H9 (cell line): Measurements from ENCODE around the gene VSIG10L. TPM values are rescaled to one million over a fixed set of nuclear protein-coding genes. Genes with fewer than 3 reads are reported as not detected.

Experiments
- DNase-seq: peaks from one replicate; pipeline ENCODE4 v3.0.0-alpha.2; 2017
- H2AFZ ChIP-seq: one replicate; pipeline ENCODE4 v1.6.1; 2013; ENCODE audit warnings: mild to moderate bottlenecking, low read length, control low read depth, moderate library complexity
- H2AK5ac ChIP-seq: 2 replicates; pipeline ENCODE4 v1.6.1; 2013; ENCODE audit warnings: low read length, control low read depth, mixed read lengths; ENCODE audit not compliant: insufficient read length
- H2BK120ac ChIP-seq: one replicate; pipeline ENCODE4 v1.6.1; 2013; ENCODE audit warnings: low read depth, mild to moderate bottlenecking, low read length, control low read depth, inconsistent platforms; ENCODE audit not compliant: poor library complexity, severe bottlenecking
- H2BK12ac ChIP-seq: 2 replicates; pipeline ENCODE4 v1.6.1; 2013; ENCODE audit warnings: low read length, control low read depth, mixed read lengths, low read depth; ENCODE audit not compliant: insufficient read length
- H2BK15ac ChIP-seq: 2 replicates; pipeline ENCODE4 v1.6.1; 2013; ENCODE audit warnings: low read depth, low read length, control low read depth
- H2BK20ac ChIP-seq: one replicate; pipeline ENCODE4 v1.6.1; 2013; ENCODE audit warnings: low read depth, mild to moderate bottlenecking, low read length, control low read depth, inconsistent platforms; ENCODE audit not compliant: poor library complexity, severe bottlenecking
- H2BK5ac ChIP-seq: 2 replicates; pipeline ENCODE4 v1.6.1; 2013; ENCODE audit warnings: low read length, control low read depth, mixed read lengths; ENCODE audit not compliant: insufficient read length
- H3K14ac ChIP-seq: 2 replicates; pipeline ENCODE4 v1.6.1; 2013; ENCODE audit warnings: low read length, control low read depth; ENCODE audit not compliant: insufficient read depth
- H3K18ac ChIP-seq: 2 replicates; pipeline ENCODE4 v1.6.1; 2013; ENCODE audit warnings: low read depth, mild to moderate bottlenecking, mixed read lengths, low read length, control low read depth; ENCODE audit not compliant: insufficient read length
- H3K23ac ChIP-seq: 2 replicates; pipeline ENCODE4 v1.6.1; 2013; ENCODE audit warnings: low read length, control low read depth, mixed read lengths, low read depth; ENCODE audit not compliant: insufficient read length
- H3K23me2 ChIP-seq: 2 replicates; pipeline ENCODE4 v1.6.1; 2013; ENCODE audit warnings: low read depth, mild to moderate bottlenecking, mixed read lengths, low read length, control low read depth; ENCODE audit not compliant: insufficient read length, poor library complexity, severe bottlenecking
- H3K27ac ChIP-seq: 2 replicates; pipeline ENCODE4 v1.5.1; 2013; ENCODE audit warnings: low read length, control low read depth, mixed read lengths, low read depth; ENCODE audit not compliant: insufficient read length
- H3K27me3 ChIP-seq: 2 replicates; pipeline ENCODE4 v1.6.1; 2013; ENCODE audit warnings: low read length, control low read depth, inconsistent platforms; ENCODE audit not compliant: insufficient read depth
- H3K4ac ChIP-seq: 2 replicates; pipeline ENCODE4 v1.6.1; 2013; ENCODE audit warnings: low read depth, mild to moderate bottlenecking, control low read depth, inconsistent platforms, low read length, moderate library complexity
- H3K4me1 ChIP-seq: 2 replicates; pipeline ENCODE4 v1.6.1; 2013; ENCODE audit warnings: low read length, control low read depth, inconsistent platforms; ENCODE audit not compliant: insufficient read depth
- H3K4me2 ChIP-seq: 2 replicates; pipeline ENCODE4 v1.6.1; 2013; ENCODE audit warnings: low read length, control low read depth, mixed read lengths; ENCODE audit not compliant: insufficient read length, insufficient read depth
- H3K56ac ChIP-seq: 2 replicates; pipeline ENCODE4 v1.6.1; 2013; ENCODE audit warnings: low read depth, mild to moderate bottlenecking, mixed read lengths, low read length, control low read depth; ENCODE audit not compliant: insufficient read length
- H3K79me1 ChIP-seq: 2 replicates; pipeline ENCODE4 v1.6.1; 2013; ENCODE audit warnings: low read depth, mild to moderate bottlenecking, moderate library complexity, low read length, control low read depth, inconsistent platforms; ENCODE audit not compliant: insufficient read depth, poor library complexity, severe bottlenecking
- H3K79me2 ChIP-seq: 2 replicates; pipeline ENCODE4 v1.6.1; 2013; ENCODE audit warnings: low read length, control low read depth, inconsistent platforms; ENCODE audit not compliant: insufficient read depth
- H3K9ac ChIP-seq: 2 replicates; pipeline ENCODE4 v1.6.1; 2013; ENCODE audit warnings: low read length, control low read depth, mixed read lengths; ENCODE audit not compliant: insufficient read length; ENCODE audit errors: extremely low read depth
- H3K9me3 ChIP-seq: one replicate; pipeline ENCODE4 v1.6.1; 2013; ENCODE audit warnings: low read depth, low read length, inconsistent platforms; ENCODE audit not compliant: control insufficient read depth
- H3T11ph ChIP-seq: one replicate; pipeline ENCODE4 v1.6.1; 2013; ENCODE audit warnings: mild to moderate bottlenecking, low read length, control low read depth, inconsistent platforms
- H4K20me1 ChIP-seq: one replicate; pipeline ENCODE4 v1.6.1; 2013; ENCODE audit not compliant: control insufficient read depth, insufficient read length, insufficient read depth
- H4K5ac ChIP-seq: 2 replicates; pipeline ENCODE4 v1.6.1; 2013; ENCODE audit warnings: low read depth, mild to moderate bottlenecking, mixed read lengths, low read length, control low read depth; ENCODE audit not compliant: insufficient read length
- H4K8ac ChIP-seq: replicated peaks from 2 replicates; pipeline ENCODE4 v1.6.1; 2013; ENCODE audit warnings: low read length, control low read depth, mixed read lengths, low read depth; ENCODE audit not compliant: insufficient read length
- H4K91ac ChIP-seq: 2 replicates; pipeline ENCODE4 v1.6.1; 2013; ENCODE audit warnings: low read depth, mild to moderate bottlenecking, moderate library complexity, mixed read lengths, low read length, control low read depth; ENCODE audit not compliant: insufficient read length
- H3K27ac Mint-ChIP-seq, 3 experiments: 2 replicates in 2 of 3; 3 replicates in 1 of 3; pipeline ENCODE4 v1.8.0; 2020 to 2021; ENCODE audit warnings: mixed read lengths in 3 of 3, mild to moderate bottlenecking in 1 of 3, moderate library complexity in 1 of 3
- H3K27me3 Mint-ChIP-seq: 2 replicates; pipeline ENCODE4 v1.8.0; 2021; ENCODE audit warnings: low read depth, mild to moderate bottlenecking, moderate library complexity, mixed read lengths
- H3K36me3 Mint-ChIP-seq, 3 experiments: 2 replicates in 2 of 3; 3 replicates in 1 of 3; pipeline ENCODE4 v1.8.0; 2020 to 2021; ENCODE audit warnings: low read depth in 3 of 3, mixed read lengths in 3 of 3; ENCODE audit not compliant: insufficient read depth in 1 of 3
- H3K4me1 Mint-ChIP-seq, 2 experiments: 2 replicates each; pipeline ENCODE4 v1.8.0; 2020; ENCODE audit warnings: mixed read lengths in 2 of 2
- H3K4me3 Mint-ChIP-seq, 2 experiments: 2 replicates in 1 of 2; 3 replicates in 1 of 2; pipeline ENCODE4 v1.8.0; 2020 to 2021; ENCODE audit warnings: mild to moderate bottlenecking in 2 of 2, mixed read lengths in 2 of 2, moderate library complexity in 1 of 2
- H3K9me3 Mint-ChIP-seq, 2 experiments: 2 replicates in 1 of 2; 3 replicates in 1 of 2; pipeline ENCODE4 v1.8.0; 2020; ENCODE audit warnings: mild to moderate bottlenecking in 2 of 2, mixed read lengths in 2 of 2, moderate library complexity in 1 of 2
- CTCF ChIP-seq: fragments of 200-600 bp; sonication (generic); conservative IDR thresholded peaks from 3 replicates; pipeline ENCODE4 v1.8.0; 2021; ENCODE audit warnings: antibody characterized with exemption, mild to moderate bottlenecking
- WGBS: extraction: QIAGEN DNeasy Blood & Tissue Kit; methylation state at CpG from one replicate; pipeline ENCODE4 v1.1.7; 2013; ENCODE audit warnings: missing lambda C conversion rate, low lambda C conversion rate, mixed read lengths; ENCODE audit not compliant: insufficient read length; ENCODE audit errors: extremely low coverage; 5-methylcytosine and 5-hydroxymethylcytosine counted together
- total RNA-seq: library from RNA; stranded (reverse); gene quantifications from 2 replicates; pipeline ENCODE4 v1.2.1, GENCODE V29; 2021

Gene VSIG10L
- total RNA-seq, 1 experiment from 2014 or later: 5.6 TPM

- no peaks in the 10 kb centered on the region for H4K20me1 ChIP-seq
- no peaks in the 10 kb centered on the region for H3K9me3 ChIP-seq
- H3K56ac ChIP-seq: no peak overlapping the region
- Mint-ChIP-seq H3K4me3 (peak overlapping the region; percentile 46 to 71; a peak in 4 of 5 replicates), H3K27ac (peak overlapping the region in 2 of 3 experiments; percentile 82 to 95; a peak in 4 of 7 replicates), H3K36me3 (no peaks in the 10 kb centered on the region; a peak in 2 of 7 replicates), H3K27me3 (peaks cover 3% of the 10 kb centered on the region; the same call in 1 of the 2 replicates), H3K9me3 (no peaks in the 10 kb centered on the region; a peak in 2 of 5 replicates), H3K4me1 (peaks cover 16 to 45% of the 10 kb centered on the region in 2 experiments)
- no peak overlapping the region for H4K5ac ChIP-seq
- TF ChIP-seq CTCF: no peak
- H2BK120ac ChIP-seq: no peak overlapping the region
- DNase-seq: no peak
- H2BK15ac ChIP-seq: no peak overlapping the region
- no peaks in the 10 kb centered on the region for H3K79me1 ChIP-seq
- no peak overlapping the region for H3K23ac ChIP-seq
- H3K14ac ChIP-seq: no peak overlapping the region
- H3K23me2 ChIP-seq: peaks cover 8% of the 10 kb centered on the region
- no peak overlapping the region for H3K4ac ChIP-seq
- H3K4me1 ChIP-seq: no peaks in the 10 kb centered on the region
- no peaks in the 10 kb centered on the region for H3K27me3 ChIP-seq
- H3K4me2 ChIP-seq: peak overlapping the region; percentile 48
- H2BK20ac ChIP-seq: no peak overlapping the region
- H3K9ac ChIP-seq: no peak overlapping the region
- no peak overlapping the region for H3K27ac ChIP-seq
- no CpG with 5 or more reads among the region's 8 CpGs for WGBS
- no peak overlapping the region for H2BK12ac ChIP-seq
- H3T11ph ChIP-seq: no peak overlapping the region
- no peaks in the 10 kb centered on the region for H3K79me2 ChIP-seq
- peak overlapping the region; percentile 41 for H2AFZ ChIP-seq
- no peak overlapping the region for H2BK5ac ChIP-seq
- no peak overlapping the region for H4K8ac ChIP-seq
- no peak overlapping the region for H4K91ac ChIP-seq
- H2AK5ac ChIP-seq: no peak overlapping the region
- no peak overlapping the region for H3K18ac ChIP-seq
These were observed 49.2 kb upstream of the VSIG10L start for GRCh38 chr19:51391073-51391611.
